GM19043 (cell line): ENCODE results near the gene GALNT2.

ENCODE experiments used
- ATAC-seq: cut with Tn5 transposase; IDR thresholded peaks from one replicate; pipeline ENCODE4 v1.9.1; 2021; ENCODE audit warnings: low read depth; ENCODE audit not compliant: unreplicated experiment

GALNT2 gene

DNA sequence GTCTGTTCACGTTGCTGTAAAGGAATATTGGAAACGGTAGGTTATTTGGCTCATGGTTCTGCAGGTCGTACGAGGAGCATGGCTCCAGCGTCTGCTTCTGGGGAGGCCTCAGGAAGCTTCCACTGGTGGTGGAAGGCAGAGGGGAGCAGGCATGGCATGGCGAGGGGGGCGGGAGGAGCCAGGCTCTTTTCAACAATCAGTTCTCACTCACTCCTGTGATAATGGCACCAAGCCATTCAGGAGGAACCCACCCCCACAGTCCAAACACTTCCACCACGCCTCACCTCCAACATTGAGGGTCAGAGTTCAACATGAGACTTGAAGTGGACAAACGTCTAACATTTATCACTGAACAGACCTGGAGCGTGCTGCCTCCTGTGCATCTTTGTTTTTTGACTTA, 217.9 kb downstream of the GALNT2 start:
- ATAC-seq, result no peak

- ATAC-seq, result no peak
Measured at GRCh38 chr1:230285351-230285750, 218.3 kb downstream of the GALNT2 start.

- no peak for ATAC-seq
Measured at GRCh38 chr1:230286166-230286889, 219.3 kb downstream of the GALNT2 start.

DNA sequence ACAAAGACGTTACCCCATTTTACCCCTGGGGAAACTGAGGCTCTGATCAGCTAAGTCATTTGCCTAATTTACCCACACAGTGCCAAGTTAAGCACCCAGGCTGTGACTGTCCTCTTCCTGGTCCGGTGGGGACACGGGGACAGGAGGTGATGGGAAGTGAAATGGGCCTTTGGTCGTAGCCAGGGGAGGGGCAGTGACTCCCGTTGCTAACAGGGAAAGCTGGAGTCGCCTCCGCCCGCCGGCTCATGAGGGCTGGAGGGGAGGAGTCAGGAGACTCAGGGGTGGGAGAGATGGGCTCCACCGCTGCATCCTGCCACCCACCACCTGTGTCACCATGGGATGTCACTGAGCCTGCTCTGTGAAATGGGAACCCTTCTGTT, 219.8 kb downstream of the GALNT2 start:
- no peak for ATAC-seq

GRCh38 chr1:230287674-230288315, 220.8 kb downstream of the GALNT2 start:
- ATAC-seq, result no peak

DNA sequence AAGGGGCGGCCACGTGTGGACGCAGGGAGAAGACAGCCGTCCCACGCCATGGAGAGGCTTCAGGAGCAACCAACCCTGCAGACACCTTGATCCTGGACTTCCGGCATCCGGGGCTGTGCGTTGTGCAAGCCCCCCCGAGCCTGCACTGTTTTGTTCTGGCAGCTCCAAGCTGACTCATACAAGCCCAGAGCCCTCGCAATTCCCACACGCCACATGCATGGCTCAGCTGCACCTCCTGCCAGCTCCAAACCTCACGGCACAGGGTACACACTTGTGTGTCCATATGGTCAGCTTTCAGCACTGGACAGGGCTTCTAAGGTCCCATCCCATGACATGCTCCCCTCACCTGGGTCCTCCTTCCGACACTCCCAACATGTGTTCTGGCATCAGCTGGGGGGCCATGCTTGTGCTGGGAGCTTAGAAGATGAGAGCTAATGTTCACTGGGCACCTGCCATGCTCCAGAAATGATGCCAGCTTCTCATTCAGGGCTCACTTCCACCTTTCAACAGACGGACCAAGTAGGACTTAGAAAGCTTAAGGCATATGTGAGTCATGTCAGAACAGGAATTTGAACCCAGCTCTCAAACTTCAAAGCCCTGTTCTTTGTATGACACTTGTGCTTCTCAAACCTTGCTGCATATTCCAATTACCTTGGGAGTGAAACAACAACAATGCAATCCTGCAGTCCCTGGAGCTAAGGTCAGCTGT, 221.8 kb downstream of the GALNT2 start:
- no peak for ATAC-seq

DNA sequence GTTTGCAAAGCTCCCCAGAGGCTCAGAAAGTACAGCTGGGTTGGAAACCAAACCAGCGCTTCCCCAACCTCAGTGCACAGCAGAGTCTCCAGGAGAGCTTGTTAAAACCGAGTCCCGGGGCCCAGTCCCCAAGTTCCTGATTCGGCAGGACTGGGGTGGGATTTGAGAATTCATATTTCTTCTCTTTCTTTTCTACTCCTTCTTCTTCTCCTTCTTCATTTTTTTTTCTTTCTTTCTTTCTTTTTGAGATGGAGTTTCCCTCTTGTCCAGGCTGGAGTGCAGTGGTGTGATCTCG, 222.3 kb downstream of the GALNT2 start:
- ATAC-seq, result no peak

GRCh38 chr1:230291731-230292620, 224.9 kb downstream of the GALNT2 start:
- ATAC-seq, result no peak

DNA sequence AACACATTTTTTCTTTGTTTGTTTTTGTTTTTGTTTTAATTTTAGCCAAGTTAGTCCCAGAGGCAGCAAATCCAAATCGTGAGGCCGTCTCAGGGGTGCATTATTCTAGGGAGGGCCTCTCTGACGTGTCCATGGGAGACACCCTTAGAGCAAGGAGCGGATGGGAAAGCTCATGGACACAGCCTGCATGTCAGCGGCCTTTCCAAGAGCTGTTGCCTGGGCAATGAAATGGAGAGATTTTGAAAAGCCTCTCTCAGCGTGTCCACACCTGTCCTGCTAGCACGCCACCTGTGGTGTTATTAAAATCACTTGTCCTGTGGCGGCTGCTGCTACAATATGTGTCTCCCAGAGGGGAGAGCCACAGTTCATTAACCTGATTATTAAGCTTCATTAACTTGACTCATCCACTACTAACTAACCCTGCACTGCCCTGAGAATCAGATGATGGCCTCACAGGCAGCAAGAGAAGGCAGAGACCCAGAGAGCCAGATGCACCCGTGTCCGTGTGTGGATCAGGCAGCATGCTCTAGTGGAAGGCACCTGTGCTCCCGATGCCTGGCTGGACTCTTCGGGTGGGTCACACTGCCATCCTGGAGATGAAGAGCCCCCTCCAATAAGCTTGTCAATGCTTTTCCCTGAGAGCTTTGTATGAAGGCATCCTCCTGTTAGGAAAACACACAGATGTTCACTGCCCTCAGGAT, 225.8 kb downstream of the GALNT2 start:
- no peak for ATAC-seq

GRCh38 chr1:230293390-230293700, 226.3 kb downstream of the GALNT2 start:
- no peak for ATAC-seq

DNA sequence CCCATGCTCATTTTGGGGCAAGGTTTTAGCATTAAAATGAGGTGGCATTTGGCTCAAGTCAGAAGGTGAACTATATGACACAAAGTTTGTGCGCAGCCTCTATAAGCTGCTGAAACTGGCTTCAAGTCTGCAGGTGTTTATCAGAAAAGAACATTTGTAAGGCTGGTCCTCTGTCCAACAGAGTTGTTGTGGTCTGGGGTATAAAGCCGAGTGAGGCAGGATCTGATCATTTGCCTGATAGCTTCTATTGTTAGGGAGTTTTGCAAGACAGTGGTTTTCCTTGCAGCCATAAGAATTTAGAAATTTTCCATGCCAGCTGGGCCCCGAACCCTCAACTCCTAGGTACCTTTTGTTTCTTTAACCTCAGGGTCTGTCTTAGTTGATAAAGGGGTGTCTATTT, 228.3 kb downstream of the GALNT2 start:
- no peak for ATAC-seq

DNA sequence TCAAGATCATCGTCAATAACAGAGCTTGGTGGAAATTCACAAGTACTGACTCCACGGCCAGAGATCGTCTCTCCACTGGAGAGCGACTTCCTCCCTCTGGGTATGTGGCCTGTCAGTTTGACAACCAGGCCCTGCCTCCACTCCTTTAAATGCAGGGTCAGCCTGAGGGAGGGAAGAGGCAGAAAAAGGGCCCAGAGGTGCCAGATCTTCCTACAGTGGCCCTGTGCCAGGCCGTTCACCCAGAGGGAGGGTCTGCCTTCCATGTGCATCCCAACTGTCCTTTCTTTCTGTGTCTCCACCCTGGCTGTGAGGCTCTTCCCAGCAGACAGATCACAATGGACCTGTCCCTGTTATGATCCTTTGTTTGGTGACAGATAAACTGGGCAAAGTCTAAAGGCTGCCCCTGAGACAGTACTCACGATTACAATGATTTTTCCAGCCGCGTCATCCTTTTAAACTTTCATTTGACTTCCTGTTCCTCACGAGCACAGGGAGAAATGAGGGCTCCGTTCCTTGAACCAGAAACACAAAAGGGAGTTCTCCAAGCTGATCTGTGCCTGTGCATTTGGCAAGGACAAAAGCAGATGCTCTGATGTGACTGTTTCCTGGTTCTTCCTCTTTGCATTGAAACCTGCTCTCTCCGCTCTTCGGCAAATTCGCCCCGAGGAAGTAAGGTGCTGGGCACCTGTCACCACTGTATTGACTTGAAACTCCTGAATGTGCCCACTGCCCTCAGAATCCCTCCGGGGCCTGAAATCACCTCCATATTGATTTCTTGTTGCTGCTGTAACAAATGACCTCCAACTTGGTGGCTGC, 232.4 kb downstream of the GALNT2 start:
- no peak for ATAC-seq

GRCh38 chr1:230300322-230301301, 233.6 kb downstream of the GALNT2 start:
- ATAC-seq, result no peak

DNA sequence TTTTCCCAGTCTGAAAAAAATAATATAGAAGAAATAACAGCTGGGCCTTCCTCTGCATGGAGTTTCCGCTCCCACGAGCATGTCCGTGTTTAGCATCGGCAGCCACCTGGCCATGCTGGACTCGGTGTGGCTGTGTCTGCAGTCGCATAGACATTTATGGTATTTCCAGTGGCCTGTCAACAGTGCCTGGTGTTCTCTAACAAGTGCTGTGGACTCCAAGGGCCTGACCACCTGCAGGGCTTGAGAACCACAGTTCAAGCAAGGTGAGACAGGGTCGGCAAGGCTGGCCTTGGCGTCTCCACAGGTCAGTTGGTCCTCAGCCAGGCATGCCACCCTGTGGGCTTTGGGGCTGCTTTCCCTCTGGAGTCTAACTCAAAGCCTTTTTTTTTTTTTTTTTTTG, 234.3 kb downstream of the GALNT2 start:
- no peak for ATAC-seq

DNA sequence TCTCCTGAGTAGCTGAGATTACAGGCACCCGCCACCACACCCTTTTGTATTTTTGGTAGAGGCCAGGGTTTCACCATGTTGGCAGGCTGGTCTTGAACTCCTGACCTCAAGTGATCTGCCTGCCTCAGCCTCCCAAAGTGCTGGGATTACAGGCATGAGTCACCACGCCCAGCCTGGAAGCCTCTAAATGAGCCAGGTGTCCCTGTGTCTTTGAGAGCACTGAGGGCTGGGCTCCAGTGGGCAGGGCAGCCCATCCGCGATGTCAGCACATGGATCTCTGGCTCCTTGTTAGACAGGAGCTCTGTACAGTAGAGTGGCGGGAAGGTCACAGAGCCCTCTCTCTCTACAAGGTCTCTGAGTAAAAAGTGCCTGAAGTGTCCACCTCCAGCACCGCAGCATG, 234.8 kb downstream of the GALNT2 start:
- ATAC-seq, result no peak

DNA sequence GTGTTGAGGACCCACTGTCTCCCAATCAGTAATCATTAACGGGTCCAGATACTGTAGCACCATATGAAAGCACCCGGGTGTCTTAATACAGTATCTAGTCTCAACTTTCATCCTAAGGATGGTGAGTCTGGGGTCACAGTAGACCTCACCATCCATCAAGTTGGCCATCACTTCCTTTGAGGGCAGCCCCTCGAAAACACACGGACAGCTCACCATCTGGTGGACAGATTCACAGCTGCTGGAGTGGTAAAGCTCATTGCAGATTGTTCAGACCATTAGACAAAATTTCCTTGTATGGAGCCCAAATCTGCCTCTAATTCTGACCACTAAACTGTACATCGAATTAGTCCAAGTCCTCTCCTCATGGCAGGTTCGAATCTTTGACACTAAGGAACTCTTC, 236.0 kb downstream of the GALNT2 start:
- no peak for ATAC-seq

DNA sequence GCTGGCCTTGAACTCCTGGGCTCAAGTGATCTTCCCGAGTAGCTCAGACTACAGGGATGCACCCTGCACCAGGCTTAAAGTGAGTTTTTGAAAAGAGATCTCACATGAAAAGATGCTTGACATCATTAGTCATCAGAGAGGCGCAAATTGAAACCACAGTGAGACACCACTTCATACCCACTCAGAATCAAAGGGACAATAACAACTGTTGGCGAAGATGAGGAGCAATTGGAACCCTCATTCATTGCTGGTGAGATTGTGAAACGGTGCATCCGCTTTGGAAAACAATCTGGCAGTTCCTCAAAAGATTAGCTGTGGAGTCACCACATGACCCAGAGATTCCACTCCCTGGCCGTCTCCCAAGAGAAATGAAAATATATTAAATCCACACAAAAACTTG, 236.8 kb downstream of the GALNT2 start:
- ATAC-seq, result no peak

DNA sequence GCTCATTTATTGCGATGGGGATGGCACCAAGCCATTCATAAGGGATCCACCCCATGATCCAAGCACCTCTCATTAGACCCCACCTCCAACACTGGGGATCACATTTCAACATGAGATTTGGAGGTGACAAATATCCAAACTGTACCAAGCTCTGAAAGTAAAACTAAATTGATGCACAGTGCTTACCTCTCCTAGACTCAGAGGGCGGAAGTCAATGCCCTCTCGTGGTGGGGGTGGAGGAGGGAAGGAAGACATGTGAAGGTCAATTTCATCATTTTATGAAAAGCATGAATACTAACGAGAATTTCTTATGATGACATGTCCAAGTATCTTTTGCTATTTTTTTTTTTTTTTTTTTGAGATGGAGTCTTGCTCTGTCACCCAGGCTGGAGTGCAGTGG, 239.1 kb downstream of the GALNT2 start:
- ATAC-seq, result no peak

DNA sequence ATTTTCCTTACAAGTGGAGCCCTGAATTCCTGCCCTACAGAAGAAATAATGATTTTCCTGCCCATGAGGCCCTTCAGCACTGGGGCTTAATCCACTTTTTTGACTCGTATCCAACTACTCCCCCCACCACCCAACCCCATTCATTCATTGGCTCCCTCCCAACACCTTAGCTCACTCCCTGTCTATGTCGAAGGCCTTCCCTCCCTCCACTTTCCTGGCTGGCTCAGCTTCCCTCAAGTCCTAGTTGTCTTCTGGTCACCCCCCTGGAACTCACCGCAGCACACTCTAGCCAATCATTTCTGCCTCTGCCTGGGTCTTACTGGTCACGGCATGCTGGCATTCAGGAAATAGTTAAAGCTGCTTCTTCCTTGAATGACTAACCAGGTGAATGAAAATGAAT, 240.2 kb downstream of the GALNT2 start:
- no peak for ATAC-seq
